Stimulated activated CD8-positive, alpha-beta memory T cell treated with anti-CD3 and anti-CD28 coated beads, Interleukin-12 subunit alpha, Interleukin-12 subunit beta, amount 100 ng/mL, for 1 hour (primary cell): ENCODE data around the gene RERE.

ENCODE experiments used
- DNase-seq: peaks from one replicate; pipeline ENCODE4 v3.0.0-alpha.2; 2020; ENCODE audit warnings: low read depth

Gene RERE

DNA sequence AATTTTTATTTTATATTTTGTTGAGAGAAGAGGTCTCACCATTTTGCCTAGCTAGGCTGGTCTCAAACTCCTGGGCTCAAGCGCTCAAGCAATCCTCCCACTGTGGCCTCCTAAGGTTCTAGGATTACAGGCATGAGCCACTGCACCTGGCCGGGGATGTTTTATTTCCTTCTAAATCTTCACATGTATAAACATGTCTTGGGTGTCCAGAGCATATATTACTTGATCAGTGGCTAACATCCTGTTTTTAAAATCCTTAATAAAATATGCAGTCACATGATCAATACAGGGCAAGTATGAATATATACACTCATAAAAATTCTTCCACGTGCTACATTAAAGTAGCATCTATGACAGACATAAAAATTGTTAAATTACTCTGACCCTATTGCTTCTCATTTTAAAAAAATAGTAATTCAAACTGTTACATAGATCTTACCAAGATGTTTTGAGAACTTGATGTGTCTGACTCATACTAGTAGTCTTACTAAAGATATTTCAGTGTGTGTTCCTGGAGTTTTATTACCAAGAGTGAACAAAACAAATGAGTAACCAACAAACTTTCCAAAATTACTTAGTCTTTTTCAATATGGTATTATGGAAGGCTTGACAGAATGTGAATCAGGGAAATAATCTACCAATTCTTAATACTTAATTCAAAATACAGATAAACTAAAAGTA lies 277.0 kb downstream of the RERE start:
- no peak for DNase-seq

DNA sequence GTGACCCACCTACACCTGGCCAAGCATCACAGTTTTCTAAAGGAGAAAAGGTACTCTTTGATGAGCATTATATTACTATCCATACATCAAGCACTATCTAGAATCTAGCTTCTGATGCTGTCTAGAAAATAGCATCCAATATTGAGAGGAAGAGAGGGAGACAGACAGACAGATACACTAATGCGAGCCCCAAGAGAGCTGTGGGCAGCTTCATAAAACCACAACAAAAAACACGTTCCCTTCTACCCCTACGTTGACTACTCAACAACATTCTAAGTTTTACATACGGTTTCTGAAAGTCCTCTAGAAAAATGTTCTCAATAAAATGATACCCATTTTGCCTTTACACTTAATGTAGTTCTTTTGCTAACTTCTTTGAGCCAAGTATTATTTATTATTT lies 277.8 kb downstream of the RERE start:
- no peak for DNase-seq

DNA sequence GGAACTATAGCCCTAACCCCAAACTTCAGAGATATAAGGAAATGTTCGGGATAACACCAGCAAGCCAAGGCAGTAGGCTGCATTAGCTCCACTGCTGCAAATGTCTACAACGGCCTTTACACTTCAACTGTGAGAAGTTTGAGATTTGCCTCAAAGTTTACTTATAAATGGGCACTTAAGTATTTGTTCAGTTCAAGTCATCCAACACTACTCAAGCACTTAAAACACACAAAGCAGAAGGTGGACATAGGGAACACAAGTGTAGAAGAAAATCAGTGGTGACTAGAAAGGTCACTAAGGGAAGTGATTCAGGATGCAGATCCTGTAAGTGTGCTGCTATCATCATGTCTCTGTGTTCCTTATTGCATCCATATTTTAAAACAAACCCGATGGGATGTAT lies 278.9 kb downstream of the RERE start:
- no peak for DNase-seq

DNA sequence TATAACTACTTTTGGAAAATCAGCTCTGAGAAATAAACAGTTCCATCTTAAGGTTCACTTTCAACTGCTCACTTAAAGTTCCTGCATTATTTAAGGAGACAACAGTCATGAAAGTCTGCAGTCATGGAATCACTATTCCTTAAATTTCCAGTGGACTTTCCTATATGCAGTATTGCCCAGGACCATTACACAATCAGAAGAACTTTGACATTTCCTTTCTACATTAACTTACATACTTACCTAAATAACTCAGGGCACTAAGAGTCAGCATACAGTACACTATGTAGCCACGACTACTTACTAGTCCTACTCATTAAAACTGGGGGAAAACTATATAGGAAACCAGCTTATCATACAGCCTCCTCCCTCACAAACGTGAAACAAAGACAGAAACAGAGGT lies 279.4 kb downstream of the RERE start:
- no peak for DNase-seq

DNA sequence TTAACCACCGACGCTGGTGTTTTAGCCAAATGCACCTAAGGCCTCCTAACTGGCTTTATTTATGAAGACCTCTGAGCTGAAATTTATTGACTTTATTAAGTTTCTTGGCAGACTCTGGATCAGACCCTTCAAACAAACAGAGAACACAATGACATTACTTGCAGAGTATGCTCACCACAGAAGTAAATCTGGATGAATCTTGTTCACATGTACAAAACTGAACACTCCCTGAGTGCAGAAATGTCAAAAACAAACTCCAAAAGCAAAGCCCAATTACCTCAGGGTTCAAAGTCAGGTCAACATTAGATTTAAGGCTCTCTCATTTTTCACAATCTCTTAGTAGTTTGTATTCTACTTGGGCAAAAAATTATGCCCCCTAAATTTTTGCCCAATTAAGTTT lies 280.9 kb downstream of the RERE start:
- DNase-seq: no peak

DNA sequence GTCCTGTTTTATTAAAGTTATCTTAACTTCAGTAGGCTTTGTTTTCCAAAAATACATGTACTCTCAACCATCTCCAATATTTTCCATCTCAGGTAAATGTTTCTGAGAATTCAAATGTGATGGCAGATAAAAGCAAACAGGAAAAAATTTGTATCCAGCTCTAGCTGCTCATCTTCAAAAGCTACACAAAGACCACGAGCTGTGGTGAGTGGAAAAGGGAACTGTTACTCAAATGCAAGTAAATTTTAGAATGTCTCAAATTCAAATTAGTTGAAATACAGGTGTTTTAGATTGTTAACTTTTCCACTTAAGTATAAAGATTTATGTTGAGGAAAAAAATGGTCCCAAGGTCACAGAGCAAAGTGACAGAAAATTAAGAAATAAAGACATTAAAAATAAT lies 283.5 kb downstream of the RERE start:
- no peak for DNase-seq

DNA sequence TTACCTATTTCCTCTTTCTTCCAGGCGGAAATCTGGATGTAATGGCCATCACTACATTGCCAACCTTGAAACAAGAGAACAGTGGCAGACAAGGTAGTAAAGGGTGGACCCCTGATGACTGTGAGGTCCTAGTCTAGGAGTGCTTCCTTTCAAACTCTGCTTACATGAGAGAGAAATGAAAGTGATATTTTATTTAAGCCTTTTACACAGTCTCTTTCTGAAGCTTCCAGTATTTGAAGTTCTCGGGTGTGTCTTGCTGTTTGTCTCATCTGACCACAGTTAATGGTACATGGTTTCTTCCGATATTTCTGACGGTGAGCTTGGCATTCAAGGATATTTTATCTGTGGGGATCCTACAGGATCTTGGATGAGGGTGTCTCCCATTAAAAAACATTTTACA lies 284.3 kb downstream of the RERE start:
- DNase-seq: no peak

DNA sequence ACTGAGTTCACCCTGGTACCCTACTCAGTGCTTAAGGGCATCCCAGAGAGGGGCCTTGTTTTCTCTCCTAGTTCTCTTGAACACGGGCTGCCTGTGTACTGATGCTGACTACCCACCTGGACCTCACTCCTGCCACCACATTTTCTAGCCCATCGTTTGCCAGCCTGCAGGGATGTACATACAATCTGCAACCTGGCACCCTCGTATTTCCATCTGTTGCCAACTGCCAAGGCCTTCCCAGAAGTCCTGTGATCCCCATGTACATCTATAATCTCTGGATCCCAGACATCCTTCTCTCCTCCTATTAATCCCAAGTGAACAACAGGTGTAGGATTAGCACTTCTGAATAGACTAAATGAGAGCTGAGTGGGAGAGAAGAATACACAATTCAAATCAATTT lies 287.5 kb downstream of the RERE start:
- DNase-seq: no peak

DNA sequence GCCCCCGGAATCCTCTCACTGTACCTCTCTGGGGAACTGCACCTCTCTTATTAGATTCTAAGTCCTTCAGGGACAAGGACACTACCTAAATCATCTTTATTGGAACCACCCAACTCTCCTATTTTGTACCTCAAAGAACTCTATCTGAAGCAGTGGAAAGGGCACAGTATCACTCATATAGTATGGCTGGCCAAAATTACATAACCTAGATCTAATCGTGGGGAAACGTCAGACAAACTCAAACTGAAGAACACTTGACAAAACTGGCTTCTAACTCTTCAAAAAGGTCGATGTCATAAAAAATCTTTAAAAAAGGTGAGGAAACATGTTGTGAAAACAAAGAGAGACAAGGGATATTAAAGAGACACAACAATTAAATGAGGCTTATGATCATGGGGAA lies 289.5 kb downstream of the RERE start:
- no peak for DNase-seq

DNA sequence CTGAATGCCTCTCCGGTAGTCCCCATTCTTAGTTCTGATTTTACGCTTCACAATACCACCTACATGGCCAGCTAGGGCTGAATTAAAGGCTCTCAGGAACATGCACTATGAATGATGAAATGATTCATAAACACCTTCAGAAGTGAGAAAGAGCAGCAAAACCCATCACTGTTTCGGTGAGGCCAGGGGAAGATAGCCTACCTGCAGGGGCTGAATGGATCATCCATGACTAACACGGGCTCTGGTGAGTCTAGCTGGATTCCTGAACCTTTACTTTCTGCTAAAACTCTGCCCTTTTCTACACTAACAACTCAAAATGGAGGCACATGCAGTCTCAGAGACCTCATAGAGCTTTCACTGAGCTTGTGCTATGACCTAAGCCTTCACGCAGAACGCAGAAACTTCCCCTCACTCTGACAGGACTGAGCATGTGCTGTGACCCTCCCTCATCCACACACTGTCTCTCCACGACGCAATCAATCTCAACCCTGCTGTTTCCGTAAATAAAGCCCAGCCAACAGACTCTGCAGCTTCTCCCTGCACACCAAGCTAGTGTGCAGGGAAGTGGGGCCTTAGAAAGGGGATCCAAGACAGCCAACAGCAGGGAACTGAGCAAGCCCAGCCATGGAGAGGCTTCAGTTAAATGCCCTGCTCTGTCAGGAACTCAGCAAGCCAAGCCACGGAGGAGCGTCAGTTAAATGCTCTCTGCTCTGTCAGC lies 291.7 kb downstream of the RERE start:
- DNase-seq: peak; percentile 32

DNA sequence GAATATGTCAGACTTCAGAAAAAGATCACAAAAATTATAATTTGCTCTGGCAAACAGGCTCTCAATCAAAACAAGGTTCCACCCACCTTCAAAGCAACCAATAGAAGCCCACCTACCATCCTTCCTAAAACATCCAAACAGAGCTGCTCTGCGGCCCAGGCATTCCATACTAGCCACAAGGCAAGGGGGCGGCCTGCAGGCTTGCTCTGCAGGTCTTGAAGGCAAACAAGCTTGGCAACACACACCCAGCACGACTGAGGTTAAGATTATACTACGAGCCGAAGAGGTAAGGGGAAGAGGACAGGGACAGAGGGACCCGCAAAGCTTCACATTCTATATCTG lies 292.3 kb downstream of the RERE start:
- no peak for DNase-seq

DNA sequence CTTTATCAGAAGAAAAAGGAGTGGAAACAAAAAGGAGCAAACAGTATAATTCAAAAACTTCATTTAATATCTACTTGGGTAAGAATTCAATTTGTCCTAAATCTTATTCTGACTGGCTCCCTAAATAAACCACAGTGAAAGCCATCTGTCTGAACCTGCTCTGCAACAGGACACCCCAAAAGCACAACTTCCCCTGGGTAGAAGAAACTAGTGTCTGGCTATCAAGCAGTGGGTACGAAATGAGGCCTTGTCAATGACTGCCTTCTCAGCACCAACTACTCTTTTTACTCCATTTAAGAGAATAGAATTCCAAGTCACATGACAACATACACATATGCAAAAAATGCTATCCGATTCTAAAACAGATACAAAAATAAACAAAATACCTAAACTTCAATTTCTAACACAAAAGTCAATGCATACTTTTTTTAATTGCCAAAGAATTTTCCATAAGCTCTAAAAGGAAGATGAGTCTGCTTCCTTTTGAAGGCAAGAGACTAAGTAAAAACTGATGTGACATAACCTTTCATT lies 292.7 kb downstream of the RERE start:
- DNase-seq: no peak

DNA sequence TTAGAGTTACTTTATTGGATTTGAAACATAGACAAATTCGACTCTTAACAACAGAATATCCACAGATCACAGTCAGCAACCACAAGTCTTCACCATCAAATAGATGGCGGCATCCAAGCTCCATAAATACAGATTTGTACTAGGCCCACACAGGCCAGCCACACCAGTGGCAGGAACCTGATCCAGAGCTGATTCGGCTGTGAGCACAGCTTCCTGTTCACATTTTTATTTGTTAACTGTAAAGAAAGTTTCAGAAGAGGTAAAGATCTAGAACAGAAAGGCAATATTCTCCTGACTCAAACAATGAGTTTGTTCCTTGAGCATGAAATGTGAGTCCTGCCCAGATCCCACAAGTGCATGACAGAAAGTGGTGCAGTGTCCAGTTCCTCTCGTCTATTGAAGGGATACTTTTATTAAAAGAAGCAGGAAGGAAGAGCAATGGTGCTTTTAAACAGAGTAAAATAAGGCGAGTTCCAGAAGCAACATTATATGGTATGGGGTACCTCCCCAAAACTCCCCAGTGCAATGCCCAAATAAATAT lies 293.7 kb downstream of the RERE start:
- DNase-seq: no peak

DNA sequence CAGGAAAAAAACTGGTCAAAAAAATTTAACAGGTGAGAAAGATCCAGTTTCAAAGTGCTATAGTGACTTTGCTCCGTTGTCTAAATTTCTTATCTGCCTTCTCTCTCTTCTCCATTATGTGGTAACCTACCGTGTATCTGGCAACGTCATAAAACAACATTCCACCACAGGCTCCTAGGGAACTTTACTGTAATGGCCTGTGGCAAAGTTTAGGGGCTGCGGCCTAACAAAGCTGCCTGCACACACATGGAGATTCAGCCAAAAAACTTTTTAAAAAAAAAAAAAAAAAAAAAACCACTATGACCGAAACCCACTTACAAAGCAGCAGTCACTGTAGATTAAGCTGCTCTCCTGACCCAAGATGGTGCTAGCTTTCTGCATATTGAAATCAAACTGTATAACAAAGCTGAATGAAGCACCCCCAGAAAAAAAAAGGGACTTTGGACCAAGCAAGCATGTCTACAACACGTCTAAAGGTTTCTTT lies 296.9 kb downstream of the RERE start:
- DNase-seq: no peak

DNA sequence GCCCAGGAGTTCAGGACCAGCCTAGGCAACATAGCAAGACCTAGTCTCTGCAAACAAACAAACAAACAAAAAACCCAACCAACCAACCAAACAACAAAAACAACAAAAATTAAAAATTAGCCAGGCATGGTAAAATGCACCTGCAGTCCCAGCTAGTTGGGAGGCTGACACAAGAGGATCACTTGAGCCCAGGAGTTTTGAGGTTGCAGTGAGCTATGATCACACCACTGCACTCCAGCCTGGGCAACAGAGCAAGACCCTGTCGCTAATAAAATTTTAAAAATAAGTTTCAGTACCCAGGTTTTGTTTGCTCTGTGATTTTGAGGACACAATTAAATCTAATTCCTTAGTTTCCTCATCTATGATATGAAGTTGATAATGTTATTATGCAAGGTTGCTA lies 298.3 kb downstream of the RERE start:
- no peak for DNase-seq

DNA sequence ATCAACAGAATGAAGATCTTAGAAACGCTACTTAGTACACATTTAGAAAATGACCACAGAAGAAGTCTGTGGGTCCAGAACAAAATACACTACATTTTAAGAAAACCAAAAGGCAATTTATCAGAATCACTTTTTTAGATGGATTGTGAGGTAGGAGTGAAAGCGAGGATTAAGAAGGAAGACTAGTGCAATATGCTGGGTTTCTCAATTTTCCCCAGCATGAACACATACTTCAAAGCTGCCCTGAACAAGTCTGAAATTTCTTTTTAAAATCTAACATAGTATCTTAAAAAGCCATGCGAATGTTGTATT lies 299.0 kb downstream of the RERE start:
- DNase-seq: no peak

DNA sequence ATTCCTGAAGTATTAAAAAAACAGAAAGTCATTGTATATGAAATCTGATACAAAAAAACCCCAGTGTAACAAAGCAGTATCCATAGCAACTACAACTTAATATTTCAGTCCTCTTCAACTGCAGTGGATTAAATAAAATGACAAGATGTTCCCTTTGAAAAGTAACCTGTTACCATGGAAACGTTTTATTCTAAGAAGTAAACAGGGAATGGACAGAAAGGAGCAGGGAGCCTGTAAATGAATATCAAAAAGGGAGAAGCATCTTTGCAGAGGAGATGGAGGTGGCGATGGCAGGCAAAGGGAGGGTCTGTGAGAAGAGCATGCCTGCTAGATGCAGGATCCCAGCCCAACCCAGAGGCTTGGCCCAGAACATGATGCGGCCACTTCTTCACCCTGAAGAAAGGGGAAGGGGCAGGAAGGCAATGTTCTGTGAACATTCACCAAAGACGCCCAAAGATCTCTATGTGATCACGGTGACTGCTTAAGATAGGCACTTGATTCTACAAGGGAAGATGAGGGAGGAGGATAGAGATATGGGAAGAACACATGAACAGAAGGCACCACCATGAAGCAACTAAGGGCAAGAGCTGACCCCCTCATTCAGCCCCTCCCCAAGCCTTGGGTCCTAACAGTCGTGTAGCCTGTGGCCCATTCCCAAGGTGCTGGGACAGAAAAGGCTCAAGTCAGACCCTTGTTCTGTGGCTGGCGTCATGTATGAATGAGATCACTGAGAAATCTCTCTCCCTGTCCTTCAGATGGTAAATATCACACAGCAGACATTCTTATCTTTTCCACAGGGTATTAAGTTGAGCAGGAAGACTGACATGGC lies 299.6 kb downstream of the RERE start:
- DNase-seq: no peak

DNA sequence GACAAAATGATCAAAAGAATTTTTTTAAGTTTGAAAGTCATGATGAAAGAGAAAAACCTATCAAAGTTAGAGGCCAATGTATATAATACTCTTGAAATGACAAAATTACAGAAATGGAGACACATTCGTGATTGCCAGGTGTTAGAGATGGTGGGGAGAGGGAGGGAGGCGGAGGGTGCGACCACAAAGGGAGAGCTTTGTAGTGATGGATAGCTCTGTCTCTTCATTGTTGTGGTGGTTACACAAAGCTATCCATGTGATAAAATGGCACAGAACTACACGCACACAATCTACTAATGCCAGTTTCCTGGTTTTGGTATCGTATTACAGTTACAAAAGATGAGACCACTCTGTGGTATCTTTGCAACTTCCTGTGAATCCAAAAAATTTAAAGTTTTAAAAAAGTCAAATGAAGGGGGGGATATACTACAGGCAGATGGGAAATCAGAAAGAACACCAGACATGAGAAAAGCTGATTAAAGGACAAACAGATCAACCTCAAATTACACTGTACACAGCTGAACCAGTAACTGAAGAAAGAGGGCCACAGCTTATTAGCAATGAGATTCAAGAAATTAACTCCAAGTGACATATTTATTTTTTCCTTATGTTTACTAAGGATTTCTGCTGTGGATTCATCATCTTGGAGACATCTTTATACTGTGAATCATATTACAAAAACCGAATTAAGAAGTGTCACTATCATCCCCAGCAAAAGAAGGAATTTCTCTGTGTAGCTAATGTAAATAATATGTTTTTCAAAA lies 300.5 kb downstream of the RERE start:
- DNase-seq: no peak

DNA sequence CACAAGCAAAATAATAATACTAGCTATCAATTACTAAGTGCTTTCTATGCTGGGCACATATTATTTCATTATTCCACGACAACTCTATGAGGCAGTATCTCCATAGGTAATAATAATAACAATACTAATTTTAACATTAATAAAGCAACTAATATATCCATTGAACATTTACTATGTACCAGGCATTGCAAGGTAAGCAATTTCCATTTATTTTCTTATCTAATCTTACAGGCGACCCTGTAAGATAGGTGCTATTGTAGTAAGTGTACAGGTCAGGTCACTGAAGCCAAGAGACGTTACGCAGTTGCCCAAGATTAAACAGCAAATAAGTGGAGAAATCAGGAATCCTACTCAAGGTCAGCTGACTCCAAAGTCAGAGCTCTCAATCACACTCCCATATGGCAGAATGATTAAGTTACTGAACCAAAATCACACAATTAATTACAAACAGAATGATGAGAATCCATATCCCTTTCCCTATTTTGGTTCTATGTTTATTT lies 301.1 kb downstream of the RERE start:
- no peak for DNase-seq

DNA sequence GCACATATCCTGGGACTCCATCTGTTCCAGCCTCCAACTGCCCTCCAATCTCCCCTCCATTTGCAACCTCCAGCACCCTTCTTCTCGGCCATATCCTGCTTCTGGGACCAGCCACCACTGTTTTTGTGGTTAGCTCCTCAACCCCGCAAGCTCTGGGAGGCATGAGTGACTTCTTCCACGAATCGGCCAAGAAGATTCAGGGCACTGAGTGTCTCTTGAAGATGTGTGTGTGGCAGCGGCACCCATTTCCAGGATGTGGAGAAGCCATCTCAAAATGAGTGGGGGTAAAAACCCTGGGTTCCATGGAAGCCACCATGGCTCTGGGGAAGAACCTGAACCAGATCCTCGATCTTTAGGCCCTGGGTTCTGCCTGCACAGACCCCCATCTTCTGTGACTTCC lies 304.9 kb downstream of the RERE start:
- DNase-seq: no peak

DNA sequence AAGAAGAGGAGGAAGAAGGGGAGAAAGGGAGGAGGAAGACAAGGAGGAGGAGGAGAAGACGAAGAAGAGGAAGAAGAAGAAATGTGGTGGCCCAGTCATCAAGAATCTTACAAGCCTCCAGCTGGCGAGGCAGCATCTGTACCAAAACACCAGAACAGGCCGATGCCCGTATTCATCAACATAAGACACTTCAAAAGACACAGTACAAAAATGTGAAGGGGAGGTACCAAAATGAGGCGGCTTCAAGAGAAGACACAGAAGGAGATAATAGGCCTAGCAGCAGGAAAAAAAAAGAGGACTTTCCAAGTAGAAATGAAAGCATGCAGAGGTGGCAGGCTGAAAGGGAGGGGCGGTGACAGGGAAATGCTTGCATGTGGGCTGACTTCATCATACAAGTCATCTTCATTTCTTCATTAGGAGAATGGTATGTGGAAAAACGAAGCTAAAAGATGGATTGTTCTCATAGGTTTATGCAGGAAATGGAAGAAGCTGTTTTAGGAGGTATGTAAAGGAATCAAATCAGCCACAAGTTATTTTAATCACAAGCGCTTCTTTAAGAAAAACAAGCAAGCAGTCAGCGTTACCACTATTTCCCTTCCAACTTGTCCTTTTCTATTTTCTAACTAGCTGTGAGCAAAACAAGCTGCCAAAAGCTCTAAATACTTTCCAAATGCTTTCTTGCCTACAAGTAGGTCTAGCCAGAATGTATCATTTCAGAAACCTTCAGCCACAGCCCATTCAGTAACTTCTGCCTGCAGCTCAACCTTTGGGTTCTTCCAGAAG lies 307.2 kb downstream of the RERE start:
- DNase-seq: no peak
